ENCODE measurements around the gene CFAP20DC.

CFAP20DC gene

GRCh38 chr3:58993547-58993946 is 56.3 kb downstream of the CFAP20DC start:
- Histone ChIP-seq H3K9ac (no peak overlapping the region), H2AFZ (ENCODE audit: low read depth) (no peak overlapping the region), H3K4me2 (no peak overlapping the region), H3K27me3 (ENCODE audit: insufficient read depth, low read depth) (no peaks in the 10 kb centered on the region), H3K79me2 (ENCODE audit: insufficient read depth, low read depth) (no peaks in the 10 kb centered on the region), H3K4me1 (ENCODE audit: low read depth, poor library complexity, severe bottlenecking) (no peaks in the 10 kb centered on the region), H4K20me1 (ENCODE audit: insufficient read depth) (no peaks in the 10 kb centered on the region), H3K27ac (no peak overlapping the region), H3K4me3 (IDR thresholded peaks at IDR 0.05; ENCODE audit: insufficient read depth, low read depth, low read length) (no peak overlapping the region), H3K36me3 (ENCODE audit: insufficient read depth) (no peaks in the 10 kb centered on the region)
- no peak for TF ChIP-seq CTCF (conservative IDR thresholded peaks at IDR 0.05; ENCODE audit: low read depth, low read length)

DNA sequence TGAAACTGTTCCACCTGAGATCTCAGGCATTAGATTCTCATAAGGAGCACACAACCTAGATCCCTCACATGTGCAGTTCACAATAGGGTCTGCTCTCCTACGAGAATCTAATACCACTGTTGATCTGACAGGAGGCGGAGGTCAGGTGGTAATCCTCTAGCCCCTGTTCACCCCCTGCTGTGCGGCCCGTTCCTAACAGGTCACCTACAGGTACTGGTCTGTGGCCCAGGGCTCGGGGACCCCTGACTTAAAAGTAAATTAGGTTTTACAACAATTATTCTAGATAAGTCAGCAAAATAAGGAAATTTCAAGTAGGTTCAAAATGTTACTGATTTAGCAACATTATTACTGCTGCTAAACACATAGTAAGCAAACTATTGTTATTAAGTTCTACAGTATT is 58.2 kb downstream of the CFAP20DC start:
- Histone ChIP-seq H4K20me1 (ENCODE audit: insufficient read depth) (no peaks in the 10 kb centered on the region), H3K79me2 (ENCODE audit: insufficient read depth, low read depth) (no peaks in the 10 kb centered on the region), H3K9ac (no peak overlapping the region), H2AFZ (ENCODE audit: low read depth) (no peak overlapping the region), H3K4me3 (IDR thresholded peaks at IDR 0.05; ENCODE audit: insufficient read depth, low read depth, low read length) (no peak overlapping the region), H3K4me2 (no peak overlapping the region), H3K4me1 (ENCODE audit: low read depth, poor library complexity, severe bottlenecking) (no peaks in the 10 kb centered on the region), H3K27me3 (ENCODE audit: insufficient read depth, low read depth) (no peaks in the 10 kb centered on the region), H3K27ac (no peak overlapping the region), H3K36me3 (ENCODE audit: insufficient read depth) (no peaks in the 10 kb centered on the region)
- no peak for TF ChIP-seq CTCF (conservative IDR thresholded peaks at IDR 0.05; ENCODE audit: low read depth, low read length)

DNA sequence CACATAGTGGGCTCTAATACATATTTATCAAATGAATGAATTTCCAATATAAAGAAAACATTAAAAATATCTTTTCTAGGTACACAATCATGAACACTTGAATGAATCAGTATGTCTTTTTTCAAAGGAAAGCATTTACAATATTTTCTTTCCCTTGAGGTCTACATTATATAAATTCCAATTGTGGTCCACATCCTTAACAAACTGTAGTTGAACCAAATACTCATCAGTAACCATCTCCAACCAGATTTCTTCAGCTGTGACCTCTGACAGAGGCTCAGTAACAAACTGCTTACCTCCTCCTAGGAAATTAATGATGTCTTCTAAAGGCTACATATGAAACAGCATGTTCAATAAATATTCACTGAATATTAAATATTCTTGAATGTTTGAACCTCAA is 58.8 kb downstream of the CFAP20DC start:
- Histone ChIP-seq H3K79me2 (ENCODE audit: insufficient read depth, low read depth) (no peaks in the 10 kb centered on the region), H3K4me1 (ENCODE audit: low read depth, poor library complexity, severe bottlenecking) (no peaks in the 10 kb centered on the region), H3K9ac (no peak overlapping the region), H3K27ac (no peak overlapping the region), H3K27me3 (ENCODE audit: insufficient read depth, low read depth) (no peaks in the 10 kb centered on the region), H4K20me1 (ENCODE audit: insufficient read depth) (no peaks in the 10 kb centered on the region), H3K4me2 (no peak overlapping the region), H3K36me3 (ENCODE audit: insufficient read depth) (no peaks in the 10 kb centered on the region), H3K4me3 (IDR thresholded peaks at IDR 0.05; ENCODE audit: insufficient read depth, low read depth, low read length) (no peak overlapping the region), H2AFZ (ENCODE audit: low read depth) (no peak overlapping the region)
- TF ChIP-seq CTCF (conservative IDR thresholded peaks at IDR 0.05; ENCODE audit: low read depth, low read length) = no peak

DNA sequence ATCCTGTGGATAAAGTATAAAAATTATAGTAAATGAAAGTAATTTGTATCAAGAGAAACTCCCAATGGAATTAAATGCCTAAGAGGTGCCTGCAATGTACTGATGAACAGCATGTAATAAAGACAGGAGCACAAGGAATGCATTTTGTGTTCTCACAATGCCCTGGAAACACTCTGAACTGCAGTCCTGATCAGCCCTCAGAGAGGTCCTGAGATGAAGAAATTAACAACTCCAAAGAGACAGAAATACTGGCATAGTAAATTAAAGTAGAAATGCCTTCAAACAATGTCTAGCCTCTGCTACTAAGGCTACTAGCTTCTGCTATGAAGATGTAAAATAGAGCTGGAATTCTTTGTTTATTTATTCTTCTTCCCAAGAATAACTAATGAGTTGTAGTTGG is 59.9 kb downstream of the CFAP20DC start:
- H3K4me2 ChIP-seq = no peak overlapping the region
- no peak overlapping the region for H3K4me3 ChIP-seq (IDR thresholded peaks at IDR 0.05; ENCODE audit: insufficient read depth, low read depth, low read length)
- no peaks in the 10 kb centered on the region for H4K20me1 ChIP-seq (ENCODE audit: insufficient read depth)
- no peak overlapping the region for H3K9ac ChIP-seq
- H3K27me3 ChIP-seq (ENCODE audit: insufficient read depth, low read depth) = no peaks in the 10 kb centered on the region
- no peaks in the 10 kb centered on the region for H3K79me2 ChIP-seq (ENCODE audit: insufficient read depth, low read depth)
- no peak overlapping the region for H2AFZ ChIP-seq (ENCODE audit: low read depth)
- no peaks in the 10 kb centered on the region for H3K4me1 ChIP-seq (ENCODE audit: low read depth, poor library complexity, severe bottlenecking)
- no peaks in the 10 kb centered on the region for H3K36me3 ChIP-seq (ENCODE audit: insufficient read depth)
- no peak overlapping the region for H3K27ac ChIP-seq
- TF ChIP-seq CTCF (conservative IDR thresholded peaks at IDR 0.05; ENCODE audit: low read depth, low read length) = no peak

DNA sequence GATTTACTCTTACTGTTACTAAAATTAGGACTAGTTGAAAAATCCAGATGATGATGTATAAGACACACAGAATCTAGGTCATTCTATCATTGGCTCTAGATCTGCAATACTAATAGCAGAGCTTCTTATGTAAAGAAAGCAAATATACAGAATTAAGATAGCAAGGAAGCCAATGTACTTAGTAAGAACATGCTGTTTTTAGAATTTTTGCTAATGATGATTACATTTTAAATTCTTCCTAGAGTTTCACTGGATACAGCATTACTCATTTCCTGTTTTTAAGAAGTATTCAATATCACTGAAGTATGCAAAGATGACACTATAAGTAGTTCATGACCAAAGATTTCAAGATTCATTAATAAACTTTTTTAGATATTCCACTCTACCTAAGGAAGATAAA is 60.7 kb downstream of the CFAP20DC start:
- no peaks in the 10 kb centered on the region for H3K4me1 ChIP-seq (ENCODE audit: low read depth, poor library complexity, severe bottlenecking)
- no peak overlapping the region for H2AFZ ChIP-seq (ENCODE audit: low read depth)

More for the DNA sequence above, 60.7 kb downstream of the CFAP20DC start:
- no peak overlapping the region for H3K4me3 ChIP-seq (IDR thresholded peaks at IDR 0.05; ENCODE audit: insufficient read depth, low read depth, low read length)
- H3K27ac ChIP-seq = no peak overlapping the region
- no peaks in the 10 kb centered on the region for H3K27me3 ChIP-seq (ENCODE audit: insufficient read depth, low read depth)
- no peak for TF ChIP-seq CTCF (conservative IDR thresholded peaks at IDR 0.05; ENCODE audit: low read depth, low read length)
- H4K20me1 ChIP-seq (ENCODE audit: insufficient read depth) = no peaks in the 10 kb centered on the region
- H3K36me3 ChIP-seq (ENCODE audit: insufficient read depth) = no peaks in the 10 kb centered on the region
- H3K4me2 ChIP-seq = no peak overlapping the region
- no peaks in the 10 kb centered on the region for H3K79me2 ChIP-seq (ENCODE audit: insufficient read depth, low read depth)
- no peak overlapping the region for H3K9ac ChIP-seq
